GM21717 (cell line): Measurements from ENCODE around the gene TIFAB.
"Not testable (repeated sequence)": the region's sequence is repeated elsewhere in the genome, so short reads cannot be mapped to it uniquely, and the experiment has no call there.

Source experiments
- ATAC-seq: cut with Tn5 transposase; IDR thresholded peaks from one replicate; pipeline ENCODE4 v1.9.1; 2021; ENCODE audit warnings: mild to moderate bottlenecking, moderate library complexity; ENCODE audit not compliant: unreplicated experiment

Gene TIFAB, protein sequence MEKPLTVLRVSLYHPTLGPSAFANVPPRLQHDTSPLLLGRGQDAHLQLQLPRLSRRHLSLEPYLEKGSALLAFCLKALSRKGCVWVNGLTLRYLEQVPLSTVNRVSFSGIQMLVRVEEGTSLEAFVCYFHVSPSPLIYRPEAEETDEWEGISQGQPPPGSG

GRCh38 chr5:135452321-135453030, at the start of gene TIFAB:
Gene TIFAB (minus strand): TSS chr5:135452351. CDS start chr5:135449939, 2,412 bp downstream.
- ATAC-seq: no peak

DNA sequence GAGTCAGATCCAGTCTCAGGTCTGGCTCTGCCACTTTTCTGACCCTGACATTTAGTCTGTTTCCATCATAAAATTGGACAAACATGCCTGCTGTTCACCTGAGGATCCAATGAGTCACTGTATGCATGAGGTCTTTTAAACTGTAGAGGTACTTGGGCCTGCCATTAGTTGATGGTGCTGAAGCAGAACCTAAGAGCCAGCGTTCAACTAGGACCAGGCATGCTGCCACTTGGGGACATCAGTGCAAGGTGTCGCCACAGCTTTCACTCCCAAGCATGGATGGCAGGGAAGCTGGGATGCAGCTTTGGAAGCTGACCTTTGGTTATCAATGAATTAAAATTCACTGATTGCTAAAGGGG, 46.5 kb upstream of the TIFAB start:
- no peak for ATAC-seq

GRCh38 chr5:135497971-135498636, 46.0 kb upstream of the TIFAB start:
- no peak for ATAC-seq

GRCh38 chr5:135495531-135495930, 43.4 kb upstream of the TIFAB start:
- not testable (repeated sequence) for ATAC-seq

GRCh38 chr5:135494196-135494595, 42.0 kb upstream of the TIFAB start:
- ATAC-seq: no peak

DNA sequence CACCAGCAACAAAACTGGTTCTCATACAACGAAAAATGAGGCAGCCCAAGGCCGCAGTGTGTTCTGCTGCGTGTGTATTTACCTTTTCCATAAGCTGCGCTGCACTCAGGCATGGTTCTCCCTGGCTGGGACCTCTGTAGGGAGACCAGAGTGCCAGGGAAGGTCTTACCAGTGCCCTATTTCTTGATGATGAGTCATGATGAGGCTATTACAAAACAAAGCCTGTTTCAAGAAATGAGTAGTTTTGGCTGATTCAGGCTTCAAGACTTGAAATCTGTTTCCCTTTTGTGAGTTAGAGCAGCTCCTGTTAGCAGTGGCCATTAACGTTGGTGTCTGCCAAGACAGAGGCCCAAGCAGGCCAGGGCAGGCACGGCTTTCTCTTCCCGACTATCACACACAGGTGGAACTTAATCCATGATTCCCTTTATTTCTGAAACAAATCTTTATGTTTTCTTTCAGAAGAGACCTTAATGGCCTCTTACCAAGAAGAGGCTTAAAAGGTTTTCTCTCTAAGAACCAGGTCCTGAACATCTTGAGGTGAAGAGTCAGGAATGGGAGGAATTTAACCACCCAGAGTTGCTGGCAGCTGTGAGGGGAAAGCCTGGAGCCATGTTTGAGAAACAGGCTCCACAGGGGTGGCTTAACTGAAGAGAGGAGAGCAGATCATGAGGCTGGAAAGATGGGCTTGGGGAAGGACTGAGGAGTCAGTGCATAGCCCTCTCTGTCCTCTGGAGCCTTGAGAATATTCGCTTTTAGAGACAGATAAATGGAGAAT, 41.4 kb upstream of the TIFAB start:
- peak; percentile 50 for ATAC-seq

- no peak for ATAC-seq
Measured at GRCh38 chr5:135492319-135492626, 40.1 kb upstream of the TIFAB start.

GRCh38 chr5:135491552-135492318, 39.6 kb upstream of the TIFAB start:
- ATAC-seq: no peak

GRCh38 chr5:135491038-135491551, 38.9 kb upstream of the TIFAB start:
- ATAC-seq: no peak

DNA sequence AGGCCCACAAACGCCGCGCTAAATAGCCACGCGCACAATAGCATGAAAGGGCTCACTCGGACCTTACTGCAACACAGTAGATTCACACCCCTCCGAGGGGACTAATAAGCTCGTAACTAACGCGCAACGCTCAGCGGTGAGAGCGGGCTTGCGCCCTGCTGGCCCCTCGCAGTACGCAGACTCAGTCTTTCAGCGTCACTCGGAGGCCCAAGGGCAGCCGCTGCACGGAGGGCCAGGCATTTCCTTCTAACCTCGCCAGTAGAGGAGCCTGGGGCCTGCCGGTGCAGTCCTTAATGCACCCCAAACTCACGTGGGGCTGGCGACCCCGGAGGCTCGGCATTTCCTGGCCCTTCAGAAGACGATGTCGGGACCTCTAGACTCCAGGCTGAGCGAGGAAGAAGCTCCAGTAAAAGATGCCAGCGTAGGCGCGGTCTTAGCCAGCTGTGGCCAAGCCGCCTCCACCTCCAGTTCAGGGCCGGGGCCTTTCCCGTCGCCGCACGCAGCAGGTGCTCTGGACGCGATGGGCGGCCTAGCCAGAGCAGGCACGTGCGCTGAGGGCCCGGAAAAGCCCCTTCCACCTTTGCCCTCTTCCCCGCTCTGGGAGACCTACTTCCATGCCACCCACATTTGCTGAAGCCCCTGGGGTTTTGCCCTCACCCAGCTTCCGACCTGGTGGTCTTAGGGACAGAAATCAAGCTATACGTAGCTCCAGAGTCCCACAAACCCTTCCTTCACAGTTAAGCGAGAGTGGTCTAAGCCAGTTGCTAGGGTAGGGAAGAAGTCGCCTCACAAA, 38.3 kb upstream of the TIFAB start:
- no peak for ATAC-seq

- no peak for ATAC-seq
Measured at GRCh38 chr5:135489466-135490244, 37.5 kb upstream of the TIFAB start.

- ATAC-seq: no peak
Measured at GRCh38 chr5:135488727-135489465, 36.7 kb upstream of the TIFAB start.

DNA sequence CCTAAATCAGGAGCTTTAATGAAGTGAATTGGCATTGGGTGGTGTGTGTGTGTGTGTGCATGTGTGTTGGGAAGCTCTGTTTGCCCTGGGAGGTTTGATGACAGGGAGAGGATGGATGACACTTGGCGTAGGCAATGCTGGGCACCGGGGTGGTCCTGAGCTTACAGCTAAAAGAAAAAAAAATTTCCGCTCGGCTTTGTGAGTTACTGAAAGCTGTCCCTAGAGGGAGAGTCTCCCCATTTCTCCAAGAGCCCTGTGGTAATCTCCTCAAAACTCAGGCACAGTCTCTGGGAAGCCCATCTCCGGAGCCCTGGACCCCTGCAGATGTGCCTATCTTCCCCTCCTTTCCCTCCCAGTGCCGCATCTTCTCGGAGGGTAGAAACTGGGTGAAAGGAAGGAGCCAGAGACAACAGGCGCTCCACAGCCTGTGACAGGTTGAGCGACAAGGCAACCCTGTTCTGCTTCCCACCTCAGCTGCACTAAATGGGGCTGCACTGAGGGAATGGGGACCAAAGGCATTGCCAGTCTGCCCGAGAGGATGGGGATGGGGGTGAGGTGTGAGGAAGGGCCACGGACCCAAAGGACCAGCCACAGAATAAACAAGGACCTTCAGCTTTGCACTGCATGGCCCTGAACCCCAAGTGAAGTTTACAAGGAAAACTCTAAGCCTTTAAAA, 35.8 kb upstream of the TIFAB start:
- ATAC-seq: no peak

- no peak for ATAC-seq
Measured at GRCh38 chr5:135487037-135487395, 34.9 kb upstream of the TIFAB start.

- ATAC-seq: no peak
Measured at GRCh38 chr5:135486131-135487036, 34.2 kb upstream of the TIFAB start.

- no peak for ATAC-seq
Measured at GRCh38 chr5:135484674-135485086, 32.5 kb upstream of the TIFAB start.

- no peak for ATAC-seq
Measured at GRCh38 chr5:135483254-135483653, 31.1 kb upstream of the TIFAB start.
